HUES64 (cell line): ENCODE data around the gene AAMDC.
"Not testable (repeated sequence)": the region's sequence is repeated elsewhere in the genome, so short reads cannot be mapped to it uniquely, and the experiment has no call there.

ENCODE experiments used
- H3K27ac ChIP-seq: 2 replicates; pipeline ENCODE4 v1.7.0; 2013; ENCODE audit warnings: low read depth, low read length, inconsistent platforms
- H3K27me3 ChIP-seq: 2 replicates; pipeline ENCODE4 v1.6.1; 2013; ENCODE audit warnings: mild to moderate bottlenecking, low read length; ENCODE audit not compliant: insufficient read depth
- H3K36me3 ChIP-seq: 2 replicates; pipeline ENCODE4 v1.6.1; 2013; ENCODE audit warnings: mild to moderate bottlenecking, low read length; ENCODE audit not compliant: insufficient read depth
- H3K4me1 ChIP-seq: 2 replicates; pipeline ENCODE4 v1.6.1; 2013; ENCODE audit warnings: mild to moderate bottlenecking, low read length, moderate library complexity; ENCODE audit not compliant: insufficient read depth
- H3K4me3 ChIP-seq: 2 replicates; pipeline ENCODE4 v1.5.1; 2013; ENCODE audit warnings: mild to moderate bottlenecking, low read length, moderate library complexity
- H3K9ac ChIP-seq: 2 replicates; pipeline ENCODE4 v1.6.1; 2013; ENCODE audit warnings: mild to moderate bottlenecking, low read depth, low read length
- H3K9me3 ChIP-seq: 2 replicates; pipeline ENCODE4 v1.6.1; 2013; ENCODE audit warnings: low read depth, low read length; ENCODE audit not compliant: insufficient read depth
- WGBS: fragments of 150-250, 120-280 bp; methylation state at CpG from one replicate; pipeline ENCODE4 v1.1.7; 2013; ENCODE audit warnings: missing lambda C conversion rate; 5-methylcytosine and 5-hydroxymethylcytosine counted together

The AAMDC gene

GRCh38 chr11:77861444-77861843 is 40.5 kb downstream of the AAMDC start:
- not testable (repeated sequence) for H3K36me3 ChIP-seq, H3K9me3 ChIP-seq, H3K27ac ChIP-seq, H3K4me3 ChIP-seq, H3K4me1 ChIP-seq, H3K9ac ChIP-seq, H3K27me3 ChIP-seq
- 96% methylated on average over 10 of the region's 10 CpGs for WGBS

GRCh38 chr11:77865805-77866204 is 44.9 kb downstream of the AAMDC start:
- Histone ChIP-seq H3K27me3 (no peaks in the 10 kb centered on the region), H3K36me3 (peaks cover 9% of the 10 kb centered on the region; the same call in 1 of the 2 replicates), H3K9me3 (no peaks in the 10 kb centered on the region), H3K9ac (no peak overlapping the region), H3K27ac (no peak overlapping the region), H3K4me3 (no peak overlapping the region), H3K4me1 (no peaks in the 10 kb centered on the region)
- WGBS = 89% methylated on average over 1 of the region's 1 CpG

GRCh38 chr11:77866336-77866735 is 45.4 kb downstream of the AAMDC start:
- no CpG with 5 or more reads among the region's 1 CpG for WGBS
- no peaks in the 10 kb centered on the region for H3K27me3 ChIP-seq

GRCh38 chr11:77868744-77869143 is 47.8 kb downstream of the AAMDC start:
- Histone ChIP-seq H3K27me3 (no peaks in the 10 kb centered on the region), H3K9me3 (no peaks in the 10 kb centered on the region), H3K4me1 (no peaks in the 10 kb centered on the region), H3K36me3 (peaks cover 20% of the 10 kb centered on the region), H3K27ac (no peak overlapping the region), H3K9ac (no peak overlapping the region), H3K4me3 (no peak overlapping the region)
- WGBS = 96% methylated on average over 4 of the region's 4 CpGs

More at GRCh38 chr11:77866336-77866735, 45.4 kb downstream of the AAMDC start:
- Histone ChIP-seq H3K4me1 (no peaks in the 10 kb centered on the region), H3K9ac (no peak overlapping the region), H3K9me3 (no peaks in the 10 kb centered on the region), H3K36me3 (peaks cover 9% of the 10 kb centered on the region; the same call in 1 of the 2 replicates), H3K4me3 (no peak overlapping the region), H3K27ac (no peak overlapping the region)

GRCh38 chr11:77871855-77872254 is 50.9 kb downstream of the AAMDC start:
- Histone ChIP-seq H3K36me3 (peaks cover 20% of the 10 kb centered on the region), H3K4me3 (no peak overlapping the region), H3K4me1 (peaks cover 11% of the 10 kb centered on the region), H3K27me3 (no peaks in the 10 kb centered on the region), H3K27ac (no peak overlapping the region), H3K9ac (no peak overlapping the region), H3K9me3 (no peaks in the 10 kb centered on the region)
- WGBS = 96% methylated on average over 3 of the region's 3 CpGs

GRCh38 chr11:77873345-77873744 is 52.4 kb downstream of the AAMDC start:
- Histone ChIP-seq H3K9ac (no peak overlapping the region), H3K4me1 (peaks cover 11% of the 10 kb centered on the region), H3K27ac (no peak overlapping the region), H3K4me3 (no peak overlapping the region), H3K36me3 (peaks cover 30% of the 10 kb centered on the region), H3K27me3 (no peaks in the 10 kb centered on the region), H3K9me3 (no peaks in the 10 kb centered on the region)
- WGBS = no CpG with 5 or more reads among the region's 1 CpG

- Histone ChIP-seq H3K4me1 (peaks cover 11% of the 10 kb centered on the region), H3K4me3 (no peak overlapping the region), H3K36me3 (peaks cover 38% of the 10 kb centered on the region), H3K27me3 (no peaks in the 10 kb centered on the region), H3K27ac (no peak overlapping the region), H3K9ac (no peak overlapping the region), H3K9me3 (no peaks in the 10 kb centered on the region)
- WGBS = 97% methylated on average over 2 of the region's 3 CpGs
These were observed 53.3 kb downstream of the AAMDC start for GRCh38 chr11:77874206-77874605.

GRCh38 chr11:77876045-77876444 is 55.1 kb downstream of the AAMDC start:
- WGBS = 60% methylated on average over 2 of the region's 3 CpGs
- Histone ChIP-seq H3K36me3 (peaks cover 44% of the 10 kb centered on the region), H3K27me3 (no peaks in the 10 kb centered on the region)

GRCh38 chr11:77878247-77878646 is 57.3 kb downstream of the AAMDC start:
- 98% methylated on average over 4 of the region's 4 CpGs for WGBS
- not testable (repeated sequence) for H3K9ac ChIP-seq, H3K4me3 ChIP-seq, H3K9me3 ChIP-seq, H3K27ac ChIP-seq, H3K27me3 ChIP-seq
- Histone ChIP-seq H3K4me1 (peaks cover 11% of the 10 kb centered on the region), H3K36me3 (peaks cover 49% of the 10 kb centered on the region)

More at GRCh38 chr11:77876045-77876444, 55.1 kb downstream of the AAMDC start:
- Histone ChIP-seq H3K9me3 (no peaks in the 10 kb centered on the region), H3K4me1 (peaks cover 11% of the 10 kb centered on the region), H3K4me3 (no peak overlapping the region), H3K27ac (no peak overlapping the region), H3K9ac (0 out of 2 replicates have a peak overlapping the region, but pooled peaks have one; percentile 30)

- H3K27ac ChIP-seq = no peak overlapping the region
- WGBS = 92% methylated on average over 3 of the region's 3 CpGs
These were observed 58.3 kb downstream of the AAMDC start for GRCh38 chr11:77879218-77879617.

GRCh38 chr11:77882396-77882795 is 61.5 kb downstream of the AAMDC start:
- H3K9ac ChIP-seq = no peak overlapping the region
- H3K27me3 ChIP-seq = no peaks in the 10 kb centered on the region
- no peak overlapping the region for H3K4me3 ChIP-seq
- H3K36me3 ChIP-seq = peaks cover 57% of the 10 kb centered on the region
- H3K9me3 ChIP-seq = no peaks in the 10 kb centered on the region
- no peak overlapping the region for H3K27ac ChIP-seq
- H3K4me1 ChIP-seq = no peaks in the 10 kb centered on the region
- 90% methylated on average over 3 of the region's 3 CpGs for WGBS

More at GRCh38 chr11:77879218-77879617, 58.3 kb downstream of the AAMDC start:
- Histone ChIP-seq H3K4me3 (no peak overlapping the region), H3K9ac (no peak overlapping the region), H3K4me1 (peaks cover 11% of the 10 kb centered on the region), H3K36me3 (peaks cover 58% of the 10 kb centered on the region), H3K27me3 (no peaks in the 10 kb centered on the region), H3K9me3 (no peaks in the 10 kb centered on the region)

GRCh38 chr11:77883775-77884174 is 62.8 kb downstream of the AAMDC start:
- Histone ChIP-seq H3K27me3 (no peaks in the 10 kb centered on the region), H3K9me3 (no peaks in the 10 kb centered on the region), H3K4me3 (no peak overlapping the region), H3K27ac (no peak overlapping the region), H3K9ac (no peak overlapping the region), H3K36me3 (peaks cover 48% of the 10 kb centered on the region), H3K4me1 (no peaks in the 10 kb centered on the region)
- WGBS = 94% methylated on average over 5 of the region's 5 CpGs
